ENCODE data around the gene VANGL2. TPM values are rescaled to one million over a fixed set of nuclear protein-coding genes. Genes with fewer than 3 reads are reported as not detected.

The VANGL2 gene
- total and polyA plus RNA-seq, 2 donors from 2014 or later = 3.8 to 8.1 TPM

- no peak for TF ChIP-seq CTCF (IDR thresholded peaks at IDR 0.05; ENCODE audit: borderline replicate concordance, extremely low read depth, insufficient read depth)
- DNase-seq (no peak), FAIRE-seq (no peak)
- H3K4me1 ChIP-seq (ENCODE audit: control insufficient read depth in 2 of 3, insufficient read depth in 2 of 3, low read depth in 1 of 3, low read length in 3 of 3) = peaks cover 4 to 14% (median 7%) of the 10 kb centered on the region in 3 donors
- no peak overlapping the region for H3K27ac ChIP-seq (ENCODE audit: low read depth in 2 of 2, low read length in 2 of 2)
- no peak overlapping the region for H3K9ac ChIP-seq (ENCODE audit: low read length in 3 of 3)
- intact Hi-C loops (cut with DNase I) = no loop called here
- no peaks in the 10 kb centered on the region for H3K9me3 ChIP-seq (ENCODE audit: control insufficient read depth in 2 of 3, insufficient read depth in 1 of 3, low read length in 3 of 3)
- no peak overlapping the region for H3K4me3 ChIP-seq (ENCODE audit: low read length in 3 of 3)
- no peaks in the 10 kb centered on the region for H3K27me3 ChIP-seq (ENCODE audit: control insufficient read depth, insufficient read depth, low read length)
- no peaks in the 10 kb centered on the region for H3K36me3 ChIP-seq (ENCODE audit: control insufficient read depth in 2 of 3, insufficient read depth in 3 of 3, low read length in 3 of 3)
These were observed 5.0 kb downstream of the VANGL2 start for GRCh38 chr1:160405331-160405877.

DNA sequence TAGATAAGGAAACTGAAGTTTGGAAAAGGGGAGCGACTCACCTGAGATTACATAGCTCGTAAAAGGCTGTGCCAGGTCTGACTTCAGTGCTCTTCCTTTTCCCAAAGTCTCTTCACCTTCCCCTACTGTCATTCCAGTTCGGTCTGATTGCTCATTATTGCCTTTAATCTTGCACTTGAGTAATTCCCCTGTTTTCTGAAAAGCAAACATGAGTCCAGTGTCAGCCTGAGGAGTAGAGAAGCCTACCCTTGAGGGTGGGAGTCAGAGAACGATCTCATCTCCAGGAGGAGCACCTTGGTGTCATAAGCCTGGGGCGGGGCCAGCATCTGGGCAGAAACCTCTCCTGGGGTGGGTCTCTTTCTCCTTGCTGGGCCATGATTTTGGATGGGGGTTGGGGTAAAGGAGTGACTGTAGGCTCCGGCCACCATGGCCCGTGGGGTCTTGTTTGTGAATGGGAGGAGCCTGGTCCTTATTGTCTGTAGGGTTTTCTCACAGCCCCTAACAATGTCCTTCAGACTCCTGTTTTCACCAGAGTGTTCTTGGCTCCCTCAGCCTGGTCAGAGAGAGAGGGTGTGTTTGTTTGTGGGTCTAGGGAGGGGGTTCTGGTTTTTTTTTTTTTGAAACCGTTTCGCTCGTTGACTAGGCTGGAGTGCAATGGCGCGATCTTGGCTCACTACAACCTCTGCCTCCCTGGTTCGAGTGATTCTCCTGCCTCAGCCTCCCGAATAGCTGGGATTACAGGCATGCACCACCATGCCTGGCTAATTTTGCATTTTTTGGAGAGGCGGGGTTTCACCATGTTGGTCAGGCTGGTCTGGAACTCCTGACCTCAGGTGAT lies 6.0 kb downstream of the VANGL2 start:
- no peak for DNase-seq
- H3K27me3 ChIP-seq (ENCODE audit: control insufficient read depth, insufficient read depth, low read length) = no peaks in the 10 kb centered on the region
- no peak for FAIRE-seq
- H3K9ac ChIP-seq (ENCODE audit: low read length in 3 of 3) = no peak overlapping the region
- no peaks in the 10 kb centered on the region for H3K36me3 ChIP-seq (ENCODE audit: control insufficient read depth in 2 of 3, insufficient read depth in 3 of 3, low read length in 3 of 3)
- intact Hi-C loops (cut with DNase I) = no loop called here
- TF ChIP-seq CTCF (IDR thresholded peaks at IDR 0.05; ENCODE audit: borderline replicate concordance, extremely low read depth, insufficient read depth) = no peak
- H3K4me1 ChIP-seq (ENCODE audit: control insufficient read depth in 2 of 3, insufficient read depth in 2 of 3, low read depth in 1 of 3, low read length in 3 of 3) = peaks cover 4 to 11% (median 7%) of the 10 kb centered on the region in 3 donors
- no peak overlapping the region for H3K4me3 ChIP-seq (ENCODE audit: low read length in 3 of 3)
- H3K9me3 ChIP-seq (ENCODE audit: control insufficient read depth in 2 of 3, insufficient read depth in 1 of 3, low read length in 3 of 3) = no peaks in the 10 kb centered on the region
- H3K27ac ChIP-seq (ENCODE audit: low read depth in 2 of 2, low read length in 2 of 2) = no peak overlapping the region

- Histone ChIP-seq H3K4me1 (ENCODE audit: control insufficient read depth in 2 of 3, insufficient read depth in 2 of 3, low read depth in 1 of 3, low read length in 3 of 3) (peaks cover 0 to 4% (median 4%) of the 10 kb centered on the region in 3 donors), H3K9ac (ENCODE audit: low read length in 3 of 3) (no peak overlapping the region), H3K4me3 (ENCODE audit: low read length in 3 of 3) (no peak overlapping the region), H3K27me3 (ENCODE audit: control insufficient read depth, insufficient read depth, low read length) (no peaks in the 10 kb centered on the region), H3K36me3 (ENCODE audit: control insufficient read depth in 2 of 3, insufficient read depth in 3 of 3, low read length in 3 of 3) (no peaks in the 10 kb centered on the region), H3K9me3 (ENCODE audit: control insufficient read depth in 2 of 3, insufficient read depth in 1 of 3, low read length in 3 of 3) (no peaks in the 10 kb centered on the region), H3K27ac (ENCODE audit: low read depth in 2 of 2, low read length in 2 of 2) (no peak overlapping the region)
- DNase-seq (peak in 1 of 5 donors; percentile 30), FAIRE-seq (no peak)
- no peak for TF ChIP-seq CTCF (IDR thresholded peaks at IDR 0.05; ENCODE audit: borderline replicate concordance, extremely low read depth, insufficient read depth)
- intact Hi-C loops (cut with DNase I) = no loop called here
These were observed 7.8 kb downstream of the VANGL2 start for GRCh38 chr1:160407839-160408801.
